Spleen (tissue), 7 donors: ENCODE data around the gene LPP.

Source experiments
- CTCF ChIP-seq, 11 experiments: fragments of 200-600 bp in 7 of 11; fragments of 450-650 bp in 4 of 11; sonication (generic) in 4 of 11; IDR thresholded peaks in 8 of 11; conservative IDR thresholded peaks in 3 of 11; 1 replicate in 7 of 11; 2 replicates in 4 of 11; pipeline versions ENCODE4 v1.4.0 to v1.8.0; 2016 to 2021; ENCODE audit warnings: antibody characterized with exemption in 11 of 11, inconsistent platforms in 4 of 11, mild to moderate bottlenecking in 1 of 11
- POLR2A ChIP-seq, 3 donors: fragments of 450-650 bp; IDR thresholded peaks; one replicate each; pipeline ENCODE4 v1.5.1; 2017; ENCODE audit warnings: antibody characterized with exemption in 3 of 3, mild to moderate bottlenecking in 1 of 3
- POLR2AphosphoS5 ChIP-seq, 3 donors: sonication (generic); formaldehyde crosslinking; IDR thresholded peaks; one replicate each; pipeline ENCODE4 v1.5.1; 2017; ENCODE audit warnings: antibody characterized with exemption in 3 of 3
- donor health status: DM: no; HTN: no; CAD: no; lungs with moderate emphysema.
- donor health status: DM: no; HTN: no; CAD: no.
- donor health status: DM: no; HTN: no; CAD: no.

DNA sequence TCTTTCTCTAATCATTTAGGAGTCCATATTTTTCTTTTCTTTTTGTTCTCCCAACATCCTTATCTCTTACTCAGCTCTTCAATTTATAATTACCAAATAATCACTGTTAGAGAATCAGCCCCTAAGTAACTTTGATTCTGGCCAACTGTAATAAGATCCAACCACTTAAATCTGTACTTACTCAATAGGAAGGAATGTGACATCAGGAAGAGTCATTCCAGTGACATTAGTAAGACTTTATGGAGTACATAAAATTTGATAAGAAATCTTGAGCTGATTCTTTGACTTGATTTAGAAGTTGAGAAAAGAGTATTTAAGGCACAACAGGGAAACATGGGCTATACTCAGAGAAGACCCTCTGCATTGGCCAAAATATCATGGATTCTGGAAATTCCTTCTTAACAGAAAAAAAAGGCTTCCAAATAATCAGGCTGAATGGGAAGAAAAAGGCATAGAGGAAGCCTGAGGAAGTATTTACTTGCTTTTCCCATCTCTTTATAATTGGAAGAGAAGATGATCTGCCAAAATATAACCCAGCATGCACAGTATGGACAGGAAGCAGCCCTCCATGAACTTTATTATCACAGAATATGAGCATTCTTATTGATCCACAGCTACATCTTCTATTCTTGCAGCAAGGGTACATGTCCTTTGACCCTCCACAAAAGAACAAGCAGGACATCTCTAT is 728.1 kb downstream of the LPP start:
- no peak for TF ChIP-seq POLR2AphosphoS5 (IDR thresholded peaks at IDR 0.05)
- no peak for TF ChIP-seq CTCF (IDR thresholded peaks at IDR 0.05 in 8 of 11, conservative IDR thresholded peaks at IDR 0.05 in 3 of 11)
- no peak for TF ChIP-seq POLR2A (IDR thresholded peaks at IDR 0.05)
